ENCODE measurements around the gene MAFB.

MAFB gene

DNA sequence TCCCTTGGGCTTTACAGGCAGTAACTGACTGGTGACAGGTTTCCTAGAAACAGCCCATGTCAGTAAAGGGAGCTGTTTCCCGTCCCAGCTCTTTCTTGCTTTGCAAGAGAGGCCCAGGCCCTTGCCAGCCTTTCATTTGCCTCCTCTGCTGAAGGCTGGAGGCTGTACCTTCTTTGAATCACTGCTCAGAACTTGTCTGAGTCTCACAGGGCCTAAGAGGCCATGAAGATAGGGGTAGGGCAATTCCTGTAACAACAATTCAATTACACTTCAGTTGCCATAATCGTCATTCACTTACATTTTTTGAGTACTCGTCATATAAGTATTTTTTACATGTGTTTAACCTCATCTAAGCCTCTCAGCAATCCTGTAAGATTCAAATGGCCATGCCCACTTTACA lies 25.9 kb upstream of the MAFB start:
- DNase-seq (ENCODE audit: low read depth), result no peak
- TF ChIP-seq, protein P1, sequence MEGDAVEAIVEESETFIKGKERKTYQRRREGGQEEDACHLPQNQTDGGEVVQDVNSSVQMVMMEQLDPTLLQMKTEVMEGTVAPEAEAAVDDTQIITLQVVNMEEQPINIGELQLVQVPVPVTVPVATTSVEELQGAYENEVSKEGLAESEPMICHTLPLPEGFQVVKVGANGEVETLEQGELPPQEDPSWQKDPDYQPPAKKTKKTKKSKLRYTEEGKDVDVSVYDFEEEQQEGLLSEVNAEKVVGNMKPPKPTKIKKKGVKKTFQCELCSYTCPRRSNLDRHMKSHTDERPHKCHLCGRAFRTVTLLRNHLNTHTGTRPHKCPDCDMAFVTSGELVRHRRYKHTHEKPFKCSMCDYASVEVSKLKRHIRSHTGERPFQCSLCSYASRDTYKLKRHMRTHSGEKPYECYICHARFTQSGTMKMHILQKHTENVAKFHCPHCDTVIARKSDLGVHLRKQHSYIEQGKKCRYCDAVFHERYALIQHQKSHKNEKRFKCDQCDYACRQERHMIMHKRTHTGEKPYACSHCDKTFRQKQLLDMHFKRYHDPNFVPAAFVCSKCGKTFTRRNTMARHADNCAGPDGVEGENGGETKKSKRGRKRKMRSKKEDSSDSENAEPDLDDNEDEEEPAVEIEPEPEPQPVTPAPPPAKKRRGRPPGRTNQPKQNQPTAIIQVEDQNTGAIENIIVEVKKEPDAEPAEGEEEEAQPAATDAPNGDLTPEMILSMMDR (IDR thresholded peaks at IDR 0.05; ENCODE audit: control insufficient read depth, insufficient read depth, low read depth, low read length, missing control alignments), result no peak
- no peak overlapping the region for H3K4me3 ChIP-seq (ENCODE audit: control insufficient read depth, low read depth, low read length)

GRCh38 chr20:40714109-40714508 lies 25.1 kb upstream of the MAFB start:
- TF ChIP-seq, protein P1 (IDR thresholded peaks at IDR 0.05; ENCODE audit: control insufficient read depth, insufficient read depth, low read depth, low read length, missing control alignments), result no peak

DNA sequence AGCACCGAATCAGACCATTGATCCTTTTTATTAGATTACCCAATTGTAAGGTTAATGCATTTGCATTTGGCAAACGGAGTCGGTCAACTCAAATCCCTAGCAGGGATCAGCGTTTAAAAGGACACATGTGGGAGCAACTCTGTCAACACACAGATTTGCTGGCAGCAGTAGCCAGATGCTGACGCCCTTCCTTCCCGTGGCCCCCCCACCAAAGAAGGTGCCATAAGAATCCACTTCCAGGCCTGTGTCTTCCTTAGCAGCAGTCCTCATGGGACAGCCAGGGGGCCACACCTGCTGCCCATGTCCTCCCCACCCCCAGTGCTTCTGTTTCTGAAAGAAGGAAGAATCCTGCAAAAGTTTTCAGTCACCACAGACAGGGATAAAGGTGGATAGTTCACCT lies 24.5 kb upstream of the MAFB start:
- TF ChIP-seq, protein P1 (IDR thresholded peaks at IDR 0.05; ENCODE audit: control insufficient read depth, insufficient read depth, low read depth, low read length, missing control alignments), result no peak
- no peak for DNase-seq (ENCODE audit: low read depth)
- H3K4me3 ChIP-seq (ENCODE audit: control insufficient read depth, low read depth, low read length), result no peak overlapping the region

More at GRCh38 chr20:40714109-40714508, 25.1 kb upstream of the MAFB start:
- H3K4me3 ChIP-seq (ENCODE audit: control insufficient read depth, low read depth, low read length), result no peak overlapping the region
- DNase-seq (ENCODE audit: low read depth), result no peak

DNA sequence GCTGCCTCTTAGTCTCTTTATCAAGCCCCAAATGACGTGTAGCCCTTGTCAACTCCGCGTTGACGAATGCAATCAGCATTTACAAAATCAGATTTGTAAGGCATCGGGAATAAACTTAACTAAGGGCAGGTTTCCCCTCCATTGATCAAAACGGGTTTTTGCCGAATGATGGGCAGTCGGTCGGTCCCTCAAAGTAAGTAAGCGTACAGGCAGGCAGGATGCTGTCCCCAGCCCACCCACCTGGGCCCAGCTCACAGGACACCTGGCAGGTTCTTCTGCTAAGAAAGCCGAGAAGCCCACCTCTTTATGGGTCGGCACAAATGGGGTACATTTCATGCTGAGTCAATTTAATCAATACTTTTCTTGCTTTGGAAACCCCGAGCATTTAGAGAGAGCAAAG lies 22.0 kb upstream of the MAFB start:
- no peak overlapping the region for H3K4me3 ChIP-seq (ENCODE audit: control insufficient read depth, low read depth, low read length)
- TF ChIP-seq, protein P1 (IDR thresholded peaks at IDR 0.05; ENCODE audit: control insufficient read depth, insufficient read depth, low read depth, low read length, missing control alignments), result no peak
- DNase-seq (ENCODE audit: low read depth), result no peak

- no peak for DNase-seq (ENCODE audit: low read depth)
- TF ChIP-seq, protein P1 (IDR thresholded peaks at IDR 0.05; ENCODE audit: control insufficient read depth, insufficient read depth, low read depth, low read length, missing control alignments), result no peak
- no peak overlapping the region for H3K4me3 ChIP-seq (ENCODE audit: control insufficient read depth, low read depth, low read length)
These were observed 21.6 kb upstream of the MAFB start for GRCh38 chr20:40710603-40711002.

- TF ChIP-seq, protein P1 (IDR thresholded peaks at IDR 0.05; ENCODE audit: control insufficient read depth, insufficient read depth, low read depth, low read length, missing control alignments), result no peak
- DNase-seq (ENCODE audit: low read depth), result no peak
These were observed 18.0 kb upstream of the MAFB start for GRCh38 chr20:40706977-40707582.

More at GRCh38 chr20:40706977-40707582, 18.0 kb upstream of the MAFB start:
- no peak overlapping the region for H3K4me3 ChIP-seq (ENCODE audit: control insufficient read depth, low read depth, low read length)

Data from AG09309 (cell line).